IMR-90 (cell line): Measurements from ENCODE around the gene TUBGCP2.

Experiments
- CEBPB ChIP-seq: IDR thresholded peaks from 2 replicates; pipeline ENCODE4 v1.6.1; 2012; ENCODE audit warnings: low read depth, low read length, improper control_type of control experiment
- CTCF ChIP-seq: conservative IDR thresholded peaks from 2 replicates; pipeline ENCODE4 v1.5.1; 2012; ENCODE audit warnings: mild to moderate bottlenecking, low read depth, low read length, improper control_type of control experiment
- ELK1 ChIP-seq: fragments of 150-350 bp; IDR thresholded peaks from 2 replicates; pipeline ENCODE4 v1.6.1; 2016; ENCODE audit warnings: low read depth, mild to moderate bottlenecking, low read length, moderate library complexity, borderline replicate concordance
- FOS ChIP-seq: fragments of 150-350 bp; IDR thresholded peaks from 2 replicates; pipeline ENCODE4 v1.6.1; 2016; ENCODE audit warnings: low read depth, low read length
- MAZ ChIP-seq: IDR thresholded peaks from 2 replicates; pipeline ENCODE4 v1.6.1; 2012; ENCODE audit warnings: low read depth, mild to moderate bottlenecking, low read length, improper control_type of control experiment, moderate library complexity, borderline replicate concordance
- MXI1 ChIP-seq: IDR thresholded peaks from 2 replicates; pipeline ENCODE4 v1.6.1; 2012; ENCODE audit warnings: low read depth, mild to moderate bottlenecking, low read length, moderate library complexity, borderline replicate concordance
- NFE2L2 ChIP-seq: fragments of 150-350 bp; IDR thresholded peaks from 2 replicates; pipeline ENCODE4 v1.6.1; 2016; ENCODE audit warnings: low read depth, mild to moderate bottlenecking, low read length
- POLR2A ChIP-seq: IDR thresholded peaks from 2 replicates; pipeline ENCODE4 v1.6.1; 2012; ENCODE audit warnings: mild to moderate bottlenecking, low read depth, low read length
- RAD21 ChIP-seq: IDR thresholded peaks from 2 replicates; pipeline ENCODE4 v1.6.1; 2012; ENCODE audit warnings: low read length, improper control_type of control experiment
- RFX5 ChIP-seq: IDR thresholded peaks from 2 replicates; pipeline ENCODE4 v1.8.0; 2012; ENCODE audit warnings: low read depth, mild to moderate bottlenecking, low read length, moderate library complexity
- USF2 ChIP-seq: fragments of 150-350 bp; IDR thresholded peaks from 2 replicates; pipeline ENCODE4 v1.6.1; 2017; ENCODE audit warnings: mild to moderate bottlenecking, antibody characterized with exemption, low read length, low read depth

- no peak for TF ChIP-seq CTCF
- no peak for TF ChIP-seq MAZ
- TF ChIP-seq FOS, result no peak
- TF ChIP-seq RAD21, result no peak
- TF ChIP-seq POLR2A, result no peak
- TF ChIP-seq ELK1, result no peak
- TF ChIP-seq USF2, result no peak
- no peak for TF ChIP-seq NFE2L2
- TF ChIP-seq CEBPB, result no peak
- no peak for TF ChIP-seq MXI1
- no peak for TF ChIP-seq RFX5
Observed at GRCh38 chr10:133336577-133337369, 28.1 kb upstream of the TUBGCP2 start, which contains the start of gene CALY.
